Measurements from ENCODE around the gene TNIK. TPM values are rescaled to one million over a fixed set of nuclear protein-coding genes. Genes with fewer than 3 reads are reported as not detected.

TNIK gene
- total RNA-seq, 1 donor from 2014 or later = 28.5 TPM

GRCh38 chr3:171240504-171240835, 219.7 kb downstream of the TNIK start:
- DNase-seq (ENCODE audit: extremely low read depth, low read depth, low spot score) = no peak

- DNase-seq (ENCODE audit: extremely low read depth, low read depth, low spot score) = no peak
These were observed 220.3 kb downstream of the TNIK start for GRCh38 chr3:171239757-171240503.

- DNase-seq (ENCODE audit: extremely low read depth, low read depth, low spot score) = no peak
These were observed 223.2 kb downstream of the TNIK start for GRCh38 chr3:171237009-171237385.

- DNase-seq (ENCODE audit: extremely low read depth, low read depth, low spot score) = no peak
These were observed 223.8 kb downstream of the TNIK start for GRCh38 chr3:171236265-171237008.

- no peak for DNase-seq (ENCODE audit: extremely low read depth, low read depth, low spot score)
These were observed 225.8 kb downstream of the TNIK start for GRCh38 chr3:171234298-171235010.

GRCh38 chr3:171231361-171231760, 228.8 kb downstream of the TNIK start:
- DNase-seq (ENCODE audit: extremely low read depth, low read depth, low spot score) = no peak

- DNase-seq (ENCODE audit: extremely low read depth, low read depth, low spot score) = no peak
These were observed 229.3 kb downstream of the TNIK start for GRCh38 chr3:171230865-171231264.

GRCh38 chr3:171229173-171229572, 231.0 kb downstream of the TNIK start:
- DNase-seq (ENCODE audit: extremely low read depth, low read depth, low spot score) = no peak

- no peak for DNase-seq (ENCODE audit: extremely low read depth, low read depth, low spot score)
These were observed 232.0 kb downstream of the TNIK start for GRCh38 chr3:171228240-171228639.

- DNase-seq (ENCODE audit: extremely low read depth, low read depth, low spot score) = no peak
These were observed 232.4 kb downstream of the TNIK start for GRCh38 chr3:171227828-171228227.

GRCh38 chr3:171227359-171227758, 232.8 kb downstream of the TNIK start:
- DNase-seq (ENCODE audit: extremely low read depth, low read depth, low spot score) = no peak

- DNase-seq (ENCODE audit: extremely low read depth, low read depth, low spot score) = no peak
These were observed 233.4 kb downstream of the TNIK start for GRCh38 chr3:171226794-171227193.

- DNase-seq (ENCODE audit: extremely low read depth, low read depth, low spot score) = no peak
These were observed 234.5 kb downstream of the TNIK start for GRCh38 chr3:171225708-171226107.

GRCh38 chr3:171225165-171225564, 235.0 kb downstream of the TNIK start:
- no peak for DNase-seq (ENCODE audit: extremely low read depth, low read depth, low spot score)

- DNase-seq (ENCODE audit: extremely low read depth, low read depth, low spot score) = no peak
These were observed 236.8 kb downstream of the TNIK start for GRCh38 chr3:171223396-171223795.

- no peak for DNase-seq (ENCODE audit: extremely low read depth, low read depth, low spot score)
These were observed 237.2 kb downstream of the TNIK start for GRCh38 chr3:171222995-171223394.

GRCh38 chr3:171221597-171221996, 238.6 kb downstream of the TNIK start:
- DNase-seq (ENCODE audit: extremely low read depth, low read depth, low spot score) = no peak

- no peak for DNase-seq (ENCODE audit: extremely low read depth, low read depth, low spot score)
These were observed 239.1 kb downstream of the TNIK start for GRCh38 chr3:171221104-171221503.

GRCh38 chr3:171219258-171219657, 240.9 kb downstream of the TNIK start:
- no peak for DNase-seq (ENCODE audit: extremely low read depth, low read depth, low spot score)

GRCh38 chr3:171218069-171218468, 242.1 kb downstream of the TNIK start:
- DNase-seq (ENCODE audit: extremely low read depth, low read depth, low spot score) = no peak

- DNase-seq (ENCODE audit: extremely low read depth, low read depth, low spot score) = no peak
These were observed 246.3 kb downstream of the TNIK start for GRCh38 chr3:171213907-171214306.

- no peak for DNase-seq (ENCODE audit: extremely low read depth, low read depth, low spot score)
These were observed 247.0 kb downstream of the TNIK start for GRCh38 chr3:171213178-171213577.
